Activated CD4-positive, CD25-positive, alpha-beta regulatory T cell (primary cell): ENCODE results near the gene CASS4.

Source experiments
- DNase-seq, 4 experiments: peaks; one replicate each; lab custom pipeline; 2025; lab: John Stamatoyannopoulos, UW

CASS4 gene

GRCh38 chr20:56422824-56423189 lies 10.7 kb downstream of the CASS4 start:
- DNase-seq: no peak

GRCh38 chr20:56423211-56423610 lies 11.2 kb downstream of the CASS4 start:
- DNase-seq: no peak

GRCh38 chr20:56423886-56424285 lies 11.8 kb downstream of the CASS4 start:
- DNase-seq: no peak

- DNase-seq: no peak
These were observed 12.9 kb downstream of the CASS4 start for GRCh38 chr20:56424931-56425330.

GRCh38 chr20:56426026-56426425 lies 14.0 kb downstream of the CASS4 start:
- DNase-seq: no peak

- DNase-seq: no peak
These were observed 14.9 kb downstream of the CASS4 start for GRCh38 chr20:56426926-56427325.

GRCh38 chr20:56427797-56428196 lies 15.7 kb downstream of the CASS4 start:
- DNase-seq: no peak

- no peak for DNase-seq
These were observed 16.4 kb downstream of the CASS4 start for GRCh38 chr20:56428410-56428809.

GRCh38 chr20:56428881-56429280 lies 16.8 kb downstream of the CASS4 start:
- no peak for DNase-seq

GRCh38 chr20:56429502-56429901 lies 17.4 kb downstream of the CASS4 start:
- no peak for DNase-seq

GRCh38 chr20:56429941-56430340 lies 17.9 kb downstream of the CASS4 start:
- DNase-seq: no peak

- DNase-seq: no peak
These were observed 18.4 kb downstream of the CASS4 start for GRCh38 chr20:56430461-56430860.

- DNase-seq: no peak
These were observed 18.9 kb downstream of the CASS4 start for GRCh38 chr20:56430957-56431356.

- no peak for DNase-seq
These were observed 19.4 kb downstream of the CASS4 start for GRCh38 chr20:56431471-56431870.

- no peak for DNase-seq
These were observed 21.3 kb downstream of the CASS4 start for GRCh38 chr20:56433221-56433879.

GRCh38 chr20:56433880-56434255 lies 21.8 kb downstream of the CASS4 start:
- DNase-seq: no peak

- no peak for DNase-seq
These were observed 25.3 kb downstream of the CASS4 start for GRCh38 chr20:56437196-56437960.

- DNase-seq: no peak
These were observed 26.2 kb downstream of the CASS4 start for GRCh38 chr20:56438284-56438683.

- DNase-seq: no peak
These were observed 27.8 kb downstream of the CASS4 start for GRCh38 chr20:56439771-56440291.

- no peak for DNase-seq
These were observed 28.4 kb downstream of the CASS4 start for GRCh38 chr20:56440346-56441007.

GRCh38 chr20:56442389-56443365 lies 30.6 kb downstream of the CASS4 start:
- no peak for DNase-seq
